Fibroblast of lung (primary cell): ENCODE data around the gene RHBDF2. TPM values are rescaled to one million over a fixed set of nuclear protein-coding genes. Genes with fewer than 3 reads are reported as not detected.

Experiments
- DNase-seq, 2 donors: peaks; one replicate each; pipeline versions ENCODE4 v3.0.0 to v3.0.0-alpha.2; 2010; ENCODE audit warnings: low read depth in 2 of 2
- H2AFZ ChIP-seq: 2 replicates; pipeline ENCODE4 v1.5.1; 2012; ENCODE audit warnings: low read length, control low read depth, inconsistent platforms
- H3K27ac ChIP-seq: 2 replicates; pipeline ENCODE4 v1.5.1; 2011; ENCODE audit warnings: low read length, control low read depth; ENCODE audit not compliant: insufficient read depth
- H3K27me3 ChIP-seq: 2 replicates; pipeline ENCODE4 v1.5.1; 2011; ENCODE audit warnings: mild to moderate bottlenecking, low read length; ENCODE audit not compliant: control insufficient read depth, insufficient read depth
- H3K36me3 ChIP-seq: 2 replicates; pipeline ENCODE4 v1.5.1; 2011; ENCODE audit warnings: low read length; ENCODE audit not compliant: control insufficient read depth, insufficient read depth
- H3K4me1 ChIP-seq: 2 replicates; pipeline ENCODE4 v1.5.1; 2011; ENCODE audit warnings: low read length; ENCODE audit not compliant: control insufficient read depth, insufficient read depth; ENCODE audit errors: extremely low read depth
- H3K4me2 ChIP-seq: 2 replicates; pipeline ENCODE4 v1.5.1; 2011; ENCODE audit warnings: low read length, control low read depth; ENCODE audit not compliant: insufficient read depth; ENCODE audit errors: extremely low read depth
- H3K4me3 ChIP-seq, 4 experiments: fragments of 200-600 bp in 1 of 4; sonication (generic) in 1 of 4; replicated peaks in 1 of 4; 2 replicates each; pipeline ENCODE4 v1.5.1; 2011 to 2016; ENCODE audit warnings: low read length in 4 of 4, low read depth in 3 of 4, mild to moderate bottlenecking in 3 of 4, control low read depth in 2 of 4, inconsistent platforms in 1 of 4, mixed read lengths in 1 of 4; ENCODE audit not compliant: insufficient read depth in 1 of 4; ENCODE audit errors: control extremely low read depth in 1 of 4
- H3K79me2 ChIP-seq: 2 replicates; pipeline ENCODE4 v1.5.1; 2012; ENCODE audit warnings: mild to moderate bottlenecking, low read length, inconsistent platforms; ENCODE audit not compliant: control insufficient read depth, insufficient read depth
- H3K9ac ChIP-seq: 2 replicates; pipeline ENCODE4 v1.5.1; 2011; ENCODE audit warnings: mild to moderate bottlenecking, low read length, control low read depth; ENCODE audit not compliant: insufficient read depth
- H3K9me3 ChIP-seq: 2 replicates; pipeline ENCODE4 v1.5.1; 2012; ENCODE audit warnings: low read depth, low read length; ENCODE audit not compliant: control insufficient read depth, insufficient read depth
- H4K20me1 ChIP-seq: 2 replicates; pipeline ENCODE4 v1.5.1; 2011; ENCODE audit warnings: low read length; ENCODE audit not compliant: control insufficient read depth, insufficient read depth; ENCODE audit errors: extremely low read depth
- EZH2 ChIP-seq: IDR thresholded peaks from 2 replicates; pipeline ENCODE4 v1.5.1; 2012; ENCODE audit warnings: low read length, control low read depth, mild to moderate bottlenecking; ENCODE audit errors: missing control alignments
- polyA plus RNA-seq, 2 donors: library from polyadenylated mRNA; depleted of rRNA in 1 of 2; stranded (reverse) in 1 of 2; unstranded in 1 of 2; fragments of >200 nt; gene quantifications; 2 replicates each; pipeline ENCODE4 v1.2.1, GENCODE V29; 2011 to 2012; ENCODE audit warnings: missing spikeins in 1 of 2
- total RNA-seq: library from RNA; depleted of rRNA; stranded (reverse); fragments of >200 nt; gene quantifications from 2 replicates; pipeline ENCODE4 v1.2.1, GENCODE V29; 2014
- TF ChIP-seq, protein P1 (sequence below), 2 donors: IDR thresholded peaks in 1 of 2; conservative IDR thresholded peaks in 1 of 2; 1 replicate in 1 of 2; 2 replicates in 1 of 2; pipeline ENCODE4 v1.5.1; 2011 to 2012; ENCODE audit warnings: low read length in 2 of 2, control low read depth in 1 of 2, inconsistent platforms in 1 of 2, low read depth in 1 of 2, mild to moderate bottlenecking in 1 of 2

Gene RHBDF2
- total and polyA plus RNA-seq, 2 donors (not counting 1 experiment from before 2014, with no cell fraction given): 0.94 to 5.1 TPM

- Histone ChIP-seq H3K4me1 (no peaks in the 10 kb centered on the region), H3K9me3 (no peaks in the 10 kb centered on the region), H3K9ac (no peak overlapping the region), H2AFZ (no peak overlapping the region), H3K4me3 (no peak overlapping the region), H3K27ac (no peak overlapping the region), H3K4me2 (no peak overlapping the region), H4K20me1 (no peaks in the 10 kb centered on the region), H3K79me2 (no peaks in the 10 kb centered on the region), H3K36me3 (no peaks in the 10 kb centered on the region), H3K27me3 (no peaks in the 10 kb centered on the region)
- no peak for DNase-seq
- no peak for TF ChIP-seq EZH2
- TF ChIP-seq, protein P1, sequence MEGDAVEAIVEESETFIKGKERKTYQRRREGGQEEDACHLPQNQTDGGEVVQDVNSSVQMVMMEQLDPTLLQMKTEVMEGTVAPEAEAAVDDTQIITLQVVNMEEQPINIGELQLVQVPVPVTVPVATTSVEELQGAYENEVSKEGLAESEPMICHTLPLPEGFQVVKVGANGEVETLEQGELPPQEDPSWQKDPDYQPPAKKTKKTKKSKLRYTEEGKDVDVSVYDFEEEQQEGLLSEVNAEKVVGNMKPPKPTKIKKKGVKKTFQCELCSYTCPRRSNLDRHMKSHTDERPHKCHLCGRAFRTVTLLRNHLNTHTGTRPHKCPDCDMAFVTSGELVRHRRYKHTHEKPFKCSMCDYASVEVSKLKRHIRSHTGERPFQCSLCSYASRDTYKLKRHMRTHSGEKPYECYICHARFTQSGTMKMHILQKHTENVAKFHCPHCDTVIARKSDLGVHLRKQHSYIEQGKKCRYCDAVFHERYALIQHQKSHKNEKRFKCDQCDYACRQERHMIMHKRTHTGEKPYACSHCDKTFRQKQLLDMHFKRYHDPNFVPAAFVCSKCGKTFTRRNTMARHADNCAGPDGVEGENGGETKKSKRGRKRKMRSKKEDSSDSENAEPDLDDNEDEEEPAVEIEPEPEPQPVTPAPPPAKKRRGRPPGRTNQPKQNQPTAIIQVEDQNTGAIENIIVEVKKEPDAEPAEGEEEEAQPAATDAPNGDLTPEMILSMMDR (conservative IDR thresholded peaks at IDR 0.05 in 1 of 2, IDR thresholded peaks at IDR 0.05 in 1 of 2; ENCODE audit: low read depth in 1 of 2, low read length in 2 of 2): peak in 1 of 2 donors; percentile 25
Observed at GRCh38 chr17:76473541-76473985, 27.7 kb downstream of the RHBDF2 start.

DNA sequence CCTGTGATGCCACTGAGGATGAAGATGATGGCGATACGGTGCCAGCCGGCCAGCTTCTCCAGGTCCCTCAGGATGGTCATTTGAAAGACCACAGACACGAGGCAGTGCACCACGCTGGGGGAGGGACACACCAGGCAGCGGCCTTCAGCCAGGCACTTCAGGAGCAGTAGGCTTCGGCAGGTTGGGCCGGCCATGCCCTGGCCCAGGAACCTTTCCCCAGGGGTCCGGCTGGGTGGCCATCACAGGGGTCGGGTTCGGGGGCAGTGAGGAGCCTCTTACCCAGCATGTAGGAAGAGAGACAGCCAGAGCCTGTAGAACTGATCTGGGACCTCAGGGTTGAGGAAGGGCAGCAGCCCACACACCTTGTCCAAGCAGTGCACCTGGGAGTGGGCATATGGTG is 28.5 kb downstream of the RHBDF2 start:
- H3K27me3 ChIP-seq: no peaks in the 10 kb centered on the region
- H3K4me2 ChIP-seq: no peak overlapping the region
- no peak overlapping the region for H3K4me3 ChIP-seq
- no peaks in the 10 kb centered on the region for H3K9me3 ChIP-seq
- no peaks in the 10 kb centered on the region for H3K36me3 ChIP-seq
- no peak overlapping the region for H2AFZ ChIP-seq
- no peaks in the 10 kb centered on the region for H3K4me1 ChIP-seq
- DNase-seq: no peak
- no peak overlapping the region for H3K9ac ChIP-seq
- no peak overlapping the region for H3K27ac ChIP-seq
- no peaks in the 10 kb centered on the region for H4K20me1 ChIP-seq
- H3K79me2 ChIP-seq: no peaks in the 10 kb centered on the region
- no peak for TF ChIP-seq EZH2
- TF ChIP-seq, protein P1 (conservative IDR thresholded peaks at IDR 0.05 in 1 of 2, IDR thresholded peaks at IDR 0.05 in 1 of 2; ENCODE audit: low read depth in 1 of 2, low read length in 2 of 2): no peak

- Histone ChIP-seq H3K27ac (no peak overlapping the region), H3K9ac (no peak overlapping the region), H2AFZ (no peak overlapping the region), H3K9me3 (no peaks in the 10 kb centered on the region), H3K79me2 (no peaks in the 10 kb centered on the region), H3K4me1 (no peaks in the 10 kb centered on the region), H3K27me3 (no peaks in the 10 kb centered on the region), H3K4me3 (no peak overlapping the region), H3K36me3 (no peaks in the 10 kb centered on the region), H3K4me2 (no peak overlapping the region), H4K20me1 (no peaks in the 10 kb centered on the region)
- no peak for DNase-seq
- TF ChIP-seq, protein P1 (conservative IDR thresholded peaks at IDR 0.05 in 1 of 2, IDR thresholded peaks at IDR 0.05 in 1 of 2; ENCODE audit: low read depth in 1 of 2, low read length in 2 of 2): no peak
Observed at GRCh38 chr17:76472258-76472645, 29.0 kb downstream of the RHBDF2 start.
